GM12891 (cell line): ENCODE measurements around the gene TET3.

Experiments used
- POLR2AphosphoS5 ChIP-seq: IDR thresholded peaks from 2 replicates; pipeline ENCODE4 v1.6.1; 2011; ENCODE audit warnings: low read depth, low read length, control low read depth
- TAF1 ChIP-seq: IDR thresholded peaks from 2 replicates; pipeline ENCODE4 v1.6.1; 2011; ENCODE audit warnings: low read depth, low read length, control low read depth

- TF ChIP-seq TAF1 (no peak), POLR2AphosphoS5 (no peak)
These were observed 18.9 kb downstream of the TET3 start for GRCh38 chr2:74003494-74004211.
